ENCODE results near the gene RNF223. TPM values are rescaled to one million over a fixed set of nuclear protein-coding genes. Genes with fewer than 3 reads are reported as not detected.
A peak's percentile ranks its signal among the peaks of the same experiment; 100 is the strongest.

Gene RNF223
- total RNA-seq, 1 experiment from 2014 or later = 6.3 TPM

DNA sequence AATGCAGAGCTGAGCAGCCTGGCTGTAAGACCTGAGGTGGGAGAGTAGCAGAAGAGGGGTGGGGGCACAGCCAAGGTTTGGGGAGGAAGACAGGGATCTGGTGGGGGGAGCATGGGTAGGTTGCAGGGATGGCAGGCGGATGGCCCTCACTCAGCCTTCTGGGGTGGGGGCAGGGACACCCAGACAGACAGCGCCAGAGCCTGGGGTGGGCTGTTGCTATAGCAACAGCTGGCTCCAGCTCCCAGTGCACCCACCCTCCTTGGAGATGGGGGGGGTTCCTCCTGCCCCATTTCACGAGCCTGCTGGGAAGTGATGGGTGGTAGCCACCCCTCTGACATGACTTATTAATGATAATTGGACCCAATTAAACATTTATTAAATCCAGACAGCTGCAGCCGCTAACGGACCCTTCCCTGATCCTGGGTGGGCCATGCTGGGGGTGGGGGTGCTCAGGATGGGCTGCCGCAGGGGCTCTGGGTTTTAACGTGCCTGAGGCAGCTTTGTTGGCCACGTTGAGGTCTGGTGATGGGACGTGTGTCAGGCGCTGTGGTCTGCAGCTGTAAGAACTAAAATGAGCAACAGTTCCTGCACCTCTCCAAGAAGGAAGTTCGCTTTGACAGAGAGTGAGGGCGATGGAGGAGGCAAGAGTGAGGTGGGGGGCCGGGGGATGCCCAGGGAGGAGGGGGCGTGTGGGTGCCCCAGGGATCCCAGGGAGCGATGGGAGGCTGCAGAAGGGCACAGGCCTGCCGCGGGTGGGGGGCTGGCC is 34.8 kb downstream of the RNF223 start:
- Histone ChIP-seq H4K20me1 (ENCODE audit: insufficient read depth) (no peaks in the 10 kb centered on the region), H3K27ac (ENCODE audit: low read depth, low read length) (peak overlapping the region; percentile 82; the same call in 1 of the 2 replicates), H3K9ac (ENCODE audit: low read length) (no peak overlapping the region), H3K4me2 (ENCODE audit: low read length) (peak overlapping the region; percentile 60), H3K9me2 (ENCODE audit: insufficient read depth) (no peaks in the 10 kb centered on the region), H3K4me3 (replicated peaks in 1 of 2; ENCODE audit: low read depth in 1 of 2, low read length in 2 of 2) (no peak overlapping the region), H3K9me3 (ENCODE audit: control insufficient read depth in 1 of 2, insufficient read depth in 1 of 2, low read depth in 1 of 2, low read length in 2 of 2) (no peaks in the 10 kb centered on the region), H3K79me2 (ENCODE audit: insufficient read depth, low read length) (peaks cover 54% of the 10 kb centered on the region), H3K27me3 (ENCODE audit: insufficient read depth, low read length) (no peaks in the 10 kb centered on the region), H3K36me3 (ENCODE audit: control insufficient read depth in 1 of 2, insufficient read depth in 2 of 2, low read length in 2 of 2) (peaks cover 4 to 38% of the 10 kb centered on the region in 2 experiments; a peak in 2 of 4 replicates), H2AFZ (ENCODE audit: low read depth, low read length, poor library complexity, severe bottlenecking) (no peak overlapping the region), H3K4me1 (ENCODE audit: control insufficient read depth in 1 of 2, insufficient read depth in 2 of 2, low read length in 2 of 2) (peaks cover 7 to 18% of the 10 kb centered on the region in 2 experiments; a peak in 3 of 4 replicates)
- BruUV-seq (replicated peaks) = no TSS peak
- DNase-seq (ENCODE audit: low read depth, low spot score) (no peak), ATAC-seq (no peak)
- TF ChIP-seq CEBPB (IDR thresholded peaks at IDR 0.05; ENCODE audit: low read depth) (no peak), CBX3 (IDR thresholded peaks at IDR 0.05; ENCODE audit: low read depth) (no peak), SRF (IDR thresholded peaks at IDR 0.05; ENCODE audit: low read depth) (no peak), EZH2 (IDR thresholded peaks at IDR 0.05) (no peak), RAD21 (IDR thresholded peaks at IDR 0.05; ENCODE audit: low read depth) (no peak)
- TF ChIP-seq, protein P1, sequence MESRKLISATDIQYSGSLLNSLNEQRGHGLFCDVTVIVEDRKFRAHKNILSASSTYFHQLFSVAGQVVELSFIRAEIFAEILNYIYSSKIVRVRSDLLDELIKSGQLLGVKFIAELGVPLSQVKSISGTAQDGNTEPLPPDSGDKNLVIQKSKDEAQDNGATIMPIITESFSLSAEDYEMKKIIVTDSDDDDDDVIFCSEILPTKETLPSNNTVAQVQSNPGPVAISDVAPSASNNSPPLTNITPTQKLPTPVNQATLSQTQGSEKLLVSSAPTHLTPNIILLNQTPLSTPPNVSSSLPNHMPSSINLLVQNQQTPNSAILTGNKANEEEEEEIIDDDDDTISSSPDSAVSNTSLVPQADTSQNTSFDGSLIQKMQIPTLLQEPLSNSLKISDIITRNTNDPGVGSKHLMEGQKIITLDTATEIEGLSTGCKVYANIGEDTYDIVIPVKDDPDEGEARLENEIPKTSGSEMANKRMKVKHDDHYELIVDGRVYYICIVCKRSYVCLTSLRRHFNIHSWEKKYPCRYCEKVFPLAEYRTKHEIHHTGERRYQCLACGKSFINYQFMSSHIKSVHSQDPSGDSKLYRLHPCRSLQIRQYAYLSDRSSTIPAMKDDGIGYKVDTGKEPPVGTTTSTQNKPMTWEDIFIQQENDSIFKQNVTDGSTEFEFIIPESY (IDR thresholded peaks at IDR 0.05; ENCODE audit: extremely low read depth, insufficient replicate concordance, low read length) = no peak
- TF ChIP-seq, protein P2, sequence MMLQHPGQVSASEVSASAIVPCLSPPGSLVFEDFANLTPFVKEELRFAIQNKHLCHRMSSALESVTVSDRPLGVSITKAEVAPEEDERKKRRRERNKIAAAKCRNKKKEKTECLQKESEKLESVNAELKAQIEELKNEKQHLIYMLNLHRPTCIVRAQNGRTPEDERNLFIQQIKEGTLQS (IDR thresholded peaks at IDR 0.05) = no peak
- intact Hi-C loops (cut with micrococcal nuclease) = no loop called here
- RAD21 ChIA-PET (ENCODE audit: low non-redundant PET in 1 of 2, low total read pairs in 2 of 2, uncharacterized antibody in 2 of 2, unreplicated experiment in 2 of 2) = no interaction called here
- CTCF ChIA-PET = interaction anchor here (0.5 kb wide), 1 partner anchor 166 kb away, joined by 3 read pairs; no protein-coding TSS in a partner anchor
- POLR2A ChIA-PET = interaction anchor here (0.7 kb wide), 1 partner anchor 41 kb away, joined by 3 read pairs; no protein-coding TSS in a partner anchor
